Heart left ventricle (tissue), 16 donors: ENCODE data around the gene DHX35. TPM values are rescaled to one million over a fixed set of nuclear protein-coding genes. Genes with fewer than 3 reads are reported as not detected.

ENCODE experiments used
- ATAC-seq, 4 donors: fragments of 200-7000 bp; cut with Tn5 transposase; one replicate each; pipeline ENCODE4 v1.9.1; 2020 to 2022; ENCODE audit warnings: moderate library complexity in 4 of 4, mild to moderate bottlenecking in 3 of 4, moderate number of reproducible peaks in 1 of 4
- DNase-seq, 5 donors: peaks; one replicate each; pipeline ENCODE4 v3.0.0-alpha.2; 2020
- H3K27ac ChIP-seq, 12 donors: fragments of 200-600 bp; sonication (generic) in 4 of 12; one replicate each; pipeline versions ENCODE4 v1.5.0 to v1.8.0; 2016 to 2022; ENCODE audit warnings: mild to moderate bottlenecking in 2 of 12
- H3K27me3 ChIP-seq, 9 donors: fragments of 200-600 bp; sonication (generic) in 2 of 9; one replicate each; pipeline versions ENCODE4 v1.5.1 to v1.8.0; 2016 to 2022; ENCODE audit warnings: mild to moderate bottlenecking in 3 of 9
- H3K36me3 ChIP-seq, 9 donors: fragments of 200-600 bp; sonication (generic) in 2 of 9; one replicate each; pipeline versions ENCODE4 v1.5.0 to v1.8.0; 2018 to 2022; ENCODE audit warnings: mild to moderate bottlenecking in 2 of 9
- H3K4me1 ChIP-seq, 12 donors: fragments of 200-600 bp; sonication (generic) in 4 of 12; one replicate each; pipeline versions ENCODE4 v1.5.0 to v1.8.0; 2016 to 2022; ENCODE audit warnings: mild to moderate bottlenecking in 3 of 12
- H3K4me3 ChIP-seq, 12 donors: fragments of 200-600 bp; sonication (generic) in 4 of 12; one replicate each; pipeline versions ENCODE4 v1.5.0 to v1.8.0; 2017 to 2022; ENCODE audit warnings: mild to moderate bottlenecking in 9 of 12, moderate library complexity in 4 of 12
- H3K9me3 ChIP-seq, 12 donors: fragments of 200-600 bp; sonication (generic) in 4 of 12; one replicate each; pipeline versions ENCODE4 v1.5.0 to v1.8.0; 2016 to 2022; ENCODE audit warnings: mild to moderate bottlenecking in 1 of 12
- POLR2A ChIP-seq, 2 donors: fragments of 450-650 bp; IDR thresholded peaks; one replicate each; pipeline ENCODE4 v1.6.1; 2017; ENCODE audit warnings: antibody characterized with exemption in 2 of 2, mild to moderate bottlenecking in 2 of 2, moderate library complexity in 2 of 2
- WGBS, 4 donors: extraction: QIAGEN DNeasy Blood & Tissue Kit in 2 of 4; methylation state at CpG; one replicate each; pipeline versions ENCODE4 v1.1.5 to v1.1.7; 2013 to 2018; 5-methylcytosine and 5-hydroxymethylcytosine counted together
- intact Hi-C, 10 donors: fragments of 100-400 bp; cut with DNase I; formaldehyde crosslinking; loops; one replicate each; pipeline versions ENCODE4 v1.11.1 to v1.14.2; 2022
- polyA plus RNA-seq, 2 donors: library from polyadenylated mRNA; stranded (reverse); fragments of 200-250 nt; gene quantifications; one replicate each; pipeline ENCODE4 v1.2.3, GENCODE V29; 2013
- total RNA-seq, 9 donors: library from RNA; depleted of rRNA in 2 of 9; stranded (reverse); fragments of >200 nt in 2 of 9; fragmentation: NEBNext Ultra II Directional in 3 of 9; extraction: Animal tissue kit (Norgen Biotek cat#: 25700) in 3 of 9; gene quantifications; one replicate each; pipeline versions ENCODE4 v1.1.0 to v1.2.4, GENCODE V29; 2016 to 2023
- TF ChIP-seq, protein P1 (sequence below), 12 donors: fragments of 200-600 bp; sonication (generic) in 4 of 12; IDR thresholded peaks; one replicate each; pipeline versions ENCODE4 v1.5.0 to v1.8.0; 2018 to 2022; ENCODE audit warnings: antibody characterized with exemption in 12 of 12, mild to moderate bottlenecking in 5 of 12
- donor health status: ischemic (EF 13 %, LVEDD 7.1; RV severe dilation, severe dysfunction).
- donor health status: healthy with polysubstance abuse.
- donor health status: DM: no; HTN: yes; CAD: no.
- donor health status: DM: no; HTN: no; CAD: no.
- donor health status: ischemic (EF 25% LVEDD 6.9; RV normal size, moderate dysfunction).
- donor health status: ischemic (EF 25% LVEDD 5.7; RV mildly dilated, moderate dysfunction).
- donor health status: healthy.
- donor health status: DM: yes; HTN: yes; CAD: no.
- donor health status: ischemic (EF 35%, LVEDD 5.7; RV mildly dilated, moderate dysfunction).
- donor health status: nonischemic (EF 11% LVEDD 7.7; RV severe dilation, severe dysfunction).
- donor health status: DM: yes; HTN: yes; CAD: no.
- donor health status: PGD.
- donor health status: ischemic (EF 29% LVEDD 5.4; RV normal size, mild dysfunction).
- donor health status: nonischemic (EF 23%, LVEDD 6.1; RV moderate dilation, normal function).

The DHX35 gene
- total and polyA plus RNA-seq, 11 donors = 6.0 to 41.7 (median 11.1) TPM

DNA sequence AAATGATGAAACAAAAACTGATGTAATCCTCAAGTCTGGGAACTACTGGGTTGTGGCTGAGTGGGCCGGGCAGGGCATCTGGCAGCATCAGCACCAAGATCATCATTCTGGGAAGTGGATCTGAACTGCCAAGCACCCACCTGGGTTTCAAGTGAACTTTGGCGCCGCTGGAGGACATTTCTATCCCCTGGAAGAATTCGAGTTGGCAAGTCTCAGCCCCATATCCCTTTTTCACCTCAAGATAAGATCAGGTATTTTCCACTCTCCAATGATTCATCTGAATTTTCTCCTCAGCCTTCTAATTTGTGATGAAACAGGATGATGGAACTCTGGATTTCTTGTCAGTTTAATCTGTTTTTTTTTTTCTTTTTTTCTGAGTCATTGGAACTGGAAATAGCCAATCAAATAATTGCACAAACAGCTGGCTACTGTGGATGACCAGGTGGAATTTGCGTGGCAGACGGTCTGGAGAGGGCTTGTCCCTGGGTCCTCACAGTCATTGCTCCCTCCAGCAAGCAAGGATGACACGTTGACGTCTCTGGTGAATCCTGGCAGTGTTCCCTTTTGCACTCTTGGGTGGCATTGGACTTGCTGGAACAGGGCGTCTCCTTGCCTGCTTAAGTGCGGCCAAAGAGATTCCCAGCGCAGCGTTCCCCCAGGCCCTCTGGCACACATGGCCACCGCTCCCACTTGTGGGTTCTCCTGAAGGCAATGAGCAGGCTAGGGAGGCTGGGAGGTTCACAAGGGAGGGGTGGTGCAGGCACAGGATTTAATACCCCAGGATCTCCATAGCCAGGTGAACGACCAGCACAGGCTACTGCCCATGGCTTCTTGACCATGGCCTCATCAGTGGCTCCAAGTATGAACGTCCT lies 80.4 kb downstream of the DHX35 start:
- intact Hi-C loops = loop anchor here in 2 of 10 donors (10.0 kb wide), 1 partner anchor 398 kb away; no protein-coding TSS in a partner anchor
- H3K36me3 ChIP-seq = peaks cover 0 to 66% (median 49%) of the 10 kb centered on the region in 9 donors
- ATAC-seq = no peak
- H3K27ac ChIP-seq = no peak overlapping the region
- no peak for TF ChIP-seq POLR2A (IDR thresholded peaks at IDR 0.05)
- TF ChIP-seq, protein P1, sequence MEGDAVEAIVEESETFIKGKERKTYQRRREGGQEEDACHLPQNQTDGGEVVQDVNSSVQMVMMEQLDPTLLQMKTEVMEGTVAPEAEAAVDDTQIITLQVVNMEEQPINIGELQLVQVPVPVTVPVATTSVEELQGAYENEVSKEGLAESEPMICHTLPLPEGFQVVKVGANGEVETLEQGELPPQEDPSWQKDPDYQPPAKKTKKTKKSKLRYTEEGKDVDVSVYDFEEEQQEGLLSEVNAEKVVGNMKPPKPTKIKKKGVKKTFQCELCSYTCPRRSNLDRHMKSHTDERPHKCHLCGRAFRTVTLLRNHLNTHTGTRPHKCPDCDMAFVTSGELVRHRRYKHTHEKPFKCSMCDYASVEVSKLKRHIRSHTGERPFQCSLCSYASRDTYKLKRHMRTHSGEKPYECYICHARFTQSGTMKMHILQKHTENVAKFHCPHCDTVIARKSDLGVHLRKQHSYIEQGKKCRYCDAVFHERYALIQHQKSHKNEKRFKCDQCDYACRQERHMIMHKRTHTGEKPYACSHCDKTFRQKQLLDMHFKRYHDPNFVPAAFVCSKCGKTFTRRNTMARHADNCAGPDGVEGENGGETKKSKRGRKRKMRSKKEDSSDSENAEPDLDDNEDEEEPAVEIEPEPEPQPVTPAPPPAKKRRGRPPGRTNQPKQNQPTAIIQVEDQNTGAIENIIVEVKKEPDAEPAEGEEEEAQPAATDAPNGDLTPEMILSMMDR (IDR thresholded peaks at IDR 0.05) = no peak
- no peaks in the 10 kb centered on the region for H3K27me3 ChIP-seq
- no peak for DNase-seq
- H3K9me3 ChIP-seq = no peaks in the 10 kb centered on the region
- no peaks in the 10 kb centered on the region for H3K4me1 ChIP-seq
- H3K4me3 ChIP-seq = no peak overlapping the region
- WGBS, 4 donors = 86 to 88% (median 88%) methylated on average over 12 to 15 of the region's 15 CpGs

DNA sequence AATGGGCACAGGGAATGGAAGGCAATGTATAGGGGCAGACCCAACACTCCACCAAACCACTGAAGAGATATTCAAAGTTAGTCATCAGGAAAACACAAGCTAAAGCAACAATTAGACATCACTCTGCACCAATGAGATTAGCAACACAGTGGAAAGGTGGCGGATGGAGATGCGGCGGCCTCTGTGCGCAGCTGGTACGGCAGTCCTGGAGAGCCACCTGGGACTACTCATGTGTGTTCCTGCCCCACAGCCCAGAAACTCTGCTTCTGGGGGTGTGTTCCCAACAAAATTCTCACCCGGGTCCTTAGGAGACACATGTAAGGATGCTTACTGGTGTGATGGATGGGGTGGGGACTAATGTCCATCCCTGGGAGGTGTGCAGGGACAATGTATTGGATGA lies 82.4 kb downstream of the DHX35 start:
- H3K9me3 ChIP-seq = no peaks in the 10 kb centered on the region
- DNase-seq (no peak), ATAC-seq (no peak)
- peaks cover 0 to 46% (median 29%) of the 10 kb centered on the region in 9 donors for H3K36me3 ChIP-seq
- H3K4me3 ChIP-seq = no peak overlapping the region
- no peaks in the 10 kb centered on the region for H3K27me3 ChIP-seq
- H3K27ac ChIP-seq = no peak overlapping the region
- 93 to 98% (median 96%) methylated on average over 6 of the region's 6 CpGs for WGBS, 4 donors
- peaks cover 0 to 5% (median 0%) of the 10 kb centered on the region in 12 donors for H3K4me1 ChIP-seq
- TF ChIP-seq POLR2A (IDR thresholded peaks at IDR 0.05) = no peak
- TF ChIP-seq, protein P1 (IDR thresholded peaks at IDR 0.05) = no peak
- intact Hi-C loops = loop anchor here in 2 of 10 donors (10.0 kb wide), 1 partner anchor 400 kb away; no protein-coding TSS in a partner anchor

DNA sequence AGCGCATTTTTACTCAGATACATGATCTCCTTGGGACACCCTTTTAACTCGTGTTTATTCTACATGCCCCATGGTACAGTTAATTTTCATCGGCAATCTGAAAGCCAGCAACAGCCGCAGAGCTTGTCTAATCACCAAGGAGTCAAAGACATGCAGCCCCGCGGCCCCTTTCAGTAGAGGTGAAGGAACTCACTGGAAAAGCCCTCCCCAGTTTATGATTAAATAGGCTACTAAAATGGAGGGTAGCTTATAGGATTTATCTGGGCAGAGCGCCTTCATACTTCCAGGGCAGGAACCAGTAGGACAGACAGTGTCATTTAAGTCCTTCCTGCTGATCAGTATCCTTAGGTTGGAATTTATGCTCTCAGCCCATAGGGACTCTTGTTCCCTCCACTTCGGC lies 83.5 kb downstream of the DHX35 start:
- H3K9me3 ChIP-seq = no peaks in the 10 kb centered on the region
- H3K27ac ChIP-seq = no peak overlapping the region
- no peak for DNase-seq
- intact Hi-C loops = loop anchor here (5.0 to 10.0 kb wide), 3 partner anchors 118 to 401 kb away; partner anchors contain the start of gene FAM83D (in 6 of the 10)
- 83 to 85% (median 84%) methylated on average over 8 of the region's 8 CpGs for WGBS, 4 donors
- no peak overlapping the region for H3K4me3 ChIP-seq
- no peak for TF ChIP-seq POLR2A (IDR thresholded peaks at IDR 0.05)
- TF ChIP-seq, protein P1 (IDR thresholded peaks at IDR 0.05) = no peak
- H3K4me1 ChIP-seq = peaks cover 0 to 13% (median 5%) of the 10 kb centered on the region in 12 donors
- no peaks in the 10 kb centered on the region for H3K27me3 ChIP-seq
- peaks cover 0 to 34% (median 17%) of the 10 kb centered on the region in 9 donors for H3K36me3 ChIP-seq
- no peak for ATAC-seq

DNA sequence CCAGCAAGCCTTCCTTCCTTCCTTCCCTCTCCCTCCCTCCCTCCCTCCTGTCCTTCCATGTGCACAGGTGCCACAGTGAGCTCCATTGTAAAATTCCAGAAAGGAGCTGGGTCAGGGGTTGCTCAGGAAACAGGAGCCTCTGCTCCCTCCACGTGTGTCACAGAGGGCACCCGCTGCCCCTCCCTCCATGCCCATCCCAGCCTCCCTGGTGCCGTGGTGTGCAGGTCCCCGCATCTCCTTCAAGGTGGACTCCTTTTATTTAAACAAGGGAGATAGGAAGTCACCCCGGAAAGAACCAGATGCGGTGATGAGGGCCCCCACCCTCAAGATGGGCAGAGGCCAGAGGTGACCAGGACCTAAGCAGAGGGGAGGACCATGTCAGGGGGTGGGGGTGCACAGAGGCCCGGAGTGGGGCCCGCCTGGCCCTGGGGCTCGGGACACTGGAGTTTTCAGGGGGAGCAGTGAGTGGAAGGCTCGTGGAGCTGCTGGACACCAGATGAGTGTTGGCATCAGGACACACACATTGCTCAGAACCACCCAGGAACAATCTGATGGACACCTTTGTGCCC lies 85.4 kb downstream of the DHX35 start:
- intact Hi-C loops = loop anchor here (5.0 to 10.0 kb wide), 3 partner anchors 120 to 403 kb away; partner anchors contain the start of gene FAM83D (in 6 of the 10)
- peaks cover 0 to 16% (median 7%) of the 10 kb centered on the region in 9 donors for H3K36me3 ChIP-seq
- no peaks in the 10 kb centered on the region for H3K27me3 ChIP-seq
- H3K9me3 ChIP-seq = no peaks in the 10 kb centered on the region
- no peak for DNase-seq
- H3K4me3 ChIP-seq = no peak overlapping the region
- peak in 1 of 4 donors; percentile 16 for ATAC-seq
- peaks cover 0 to 13% (median 5%) of the 10 kb centered on the region in 12 donors for H3K4me1 ChIP-seq
- WGBS, 4 donors = 61 to 69% (median 63%) methylated on average over 10 of the region's 10 CpGs
- no peak overlapping the region for H3K27ac ChIP-seq
- TF ChIP-seq POLR2A (IDR thresholded peaks at IDR 0.05) = no peak
- TF ChIP-seq, protein P1 (IDR thresholded peaks at IDR 0.05) = no peak
